GM12873 (cell line): ENCODE measurements around the gene ADAMTS9.

Experiments
- TF ChIP-seq, protein P1 (sequence below): IDR thresholded peaks from 2 replicates; pipeline ENCODE4 v1.5.1; 2012; ENCODE audit warnings: low read depth, mild to moderate bottlenecking, moderate library complexity, low read length, control low read depth; ENCODE audit not compliant: insufficient read depth; ENCODE audit errors: missing control alignments

ADAMTS9 gene

DNA sequence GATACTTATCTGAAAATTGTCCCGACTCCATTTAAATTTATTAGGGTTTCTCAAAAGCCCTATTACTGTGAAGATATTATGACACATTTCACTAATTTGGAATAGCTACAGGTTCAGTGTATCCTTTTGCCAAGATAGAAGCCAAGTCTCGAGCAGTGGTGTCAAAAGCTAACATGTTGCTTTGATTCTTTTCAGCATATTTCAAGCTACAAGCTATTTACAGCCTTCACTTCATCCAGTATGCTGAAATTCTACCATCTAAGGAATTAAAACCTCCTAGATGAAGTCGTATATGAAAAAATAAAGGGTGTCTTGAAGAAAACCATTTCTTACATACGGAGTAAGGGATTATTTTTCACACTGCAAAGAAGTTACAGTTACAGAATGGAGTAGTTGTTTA is 31.2 kb upstream of the ADAMTS9 start:
- TF ChIP-seq, protein P1, sequence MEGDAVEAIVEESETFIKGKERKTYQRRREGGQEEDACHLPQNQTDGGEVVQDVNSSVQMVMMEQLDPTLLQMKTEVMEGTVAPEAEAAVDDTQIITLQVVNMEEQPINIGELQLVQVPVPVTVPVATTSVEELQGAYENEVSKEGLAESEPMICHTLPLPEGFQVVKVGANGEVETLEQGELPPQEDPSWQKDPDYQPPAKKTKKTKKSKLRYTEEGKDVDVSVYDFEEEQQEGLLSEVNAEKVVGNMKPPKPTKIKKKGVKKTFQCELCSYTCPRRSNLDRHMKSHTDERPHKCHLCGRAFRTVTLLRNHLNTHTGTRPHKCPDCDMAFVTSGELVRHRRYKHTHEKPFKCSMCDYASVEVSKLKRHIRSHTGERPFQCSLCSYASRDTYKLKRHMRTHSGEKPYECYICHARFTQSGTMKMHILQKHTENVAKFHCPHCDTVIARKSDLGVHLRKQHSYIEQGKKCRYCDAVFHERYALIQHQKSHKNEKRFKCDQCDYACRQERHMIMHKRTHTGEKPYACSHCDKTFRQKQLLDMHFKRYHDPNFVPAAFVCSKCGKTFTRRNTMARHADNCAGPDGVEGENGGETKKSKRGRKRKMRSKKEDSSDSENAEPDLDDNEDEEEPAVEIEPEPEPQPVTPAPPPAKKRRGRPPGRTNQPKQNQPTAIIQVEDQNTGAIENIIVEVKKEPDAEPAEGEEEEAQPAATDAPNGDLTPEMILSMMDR, result no peak

DNA sequence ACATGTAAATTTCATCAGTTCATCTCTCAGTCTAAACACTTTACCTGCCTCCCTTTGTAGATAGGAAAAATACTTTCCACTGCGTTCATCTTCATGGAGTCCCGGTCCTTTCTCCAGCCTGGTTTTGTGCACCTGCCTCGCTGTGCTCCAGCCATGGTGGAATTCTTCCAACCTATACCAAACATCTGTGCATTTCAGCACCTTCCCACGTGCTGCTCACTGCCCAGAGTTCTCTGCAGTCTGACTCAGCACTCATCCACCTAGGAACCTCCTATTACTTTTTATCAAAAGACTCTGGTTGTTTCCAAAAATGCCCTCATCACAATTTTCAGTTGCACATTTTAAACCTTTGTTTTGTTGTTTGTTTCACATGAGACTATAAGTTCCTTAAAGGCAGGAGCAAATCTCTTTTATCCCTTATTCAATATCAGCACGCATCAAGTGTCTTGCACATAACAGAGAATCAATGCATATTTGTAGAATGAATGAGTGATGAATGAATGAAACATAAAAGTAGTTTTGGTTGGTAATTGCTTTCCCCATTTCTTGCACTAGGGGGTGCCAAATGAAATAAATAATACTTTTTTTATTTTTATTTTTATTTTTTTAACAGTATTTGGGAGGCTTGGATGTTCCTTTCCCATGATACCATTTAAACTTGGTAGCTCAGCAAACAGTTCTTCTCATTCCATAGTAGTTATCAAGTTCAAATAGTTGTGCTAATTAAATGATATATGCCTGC is 30.2 kb upstream of the ADAMTS9 start:
- TF ChIP-seq, protein P1, result peak; percentile 11

DNA sequence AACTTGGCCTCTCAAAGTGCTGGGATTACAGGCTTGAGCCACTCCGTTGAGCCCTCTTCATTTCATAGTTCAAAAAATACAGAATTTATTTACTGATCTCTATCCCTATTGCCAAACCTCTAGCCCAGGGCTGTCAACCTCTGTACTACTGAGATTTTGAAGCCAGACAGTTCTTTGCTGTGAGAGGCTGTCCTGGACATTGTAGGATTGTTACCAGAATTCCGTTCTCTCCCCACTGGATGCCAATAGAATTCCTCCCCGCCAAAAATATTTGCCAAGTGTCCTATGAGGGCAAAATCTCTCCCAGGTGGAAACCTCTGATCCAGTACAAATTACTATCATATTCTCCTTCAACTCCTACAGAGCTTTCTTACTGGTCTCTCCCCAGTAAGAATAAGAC is 29.6 kb upstream of the ADAMTS9 start:
- TF ChIP-seq, protein P1, result no peak

DNA sequence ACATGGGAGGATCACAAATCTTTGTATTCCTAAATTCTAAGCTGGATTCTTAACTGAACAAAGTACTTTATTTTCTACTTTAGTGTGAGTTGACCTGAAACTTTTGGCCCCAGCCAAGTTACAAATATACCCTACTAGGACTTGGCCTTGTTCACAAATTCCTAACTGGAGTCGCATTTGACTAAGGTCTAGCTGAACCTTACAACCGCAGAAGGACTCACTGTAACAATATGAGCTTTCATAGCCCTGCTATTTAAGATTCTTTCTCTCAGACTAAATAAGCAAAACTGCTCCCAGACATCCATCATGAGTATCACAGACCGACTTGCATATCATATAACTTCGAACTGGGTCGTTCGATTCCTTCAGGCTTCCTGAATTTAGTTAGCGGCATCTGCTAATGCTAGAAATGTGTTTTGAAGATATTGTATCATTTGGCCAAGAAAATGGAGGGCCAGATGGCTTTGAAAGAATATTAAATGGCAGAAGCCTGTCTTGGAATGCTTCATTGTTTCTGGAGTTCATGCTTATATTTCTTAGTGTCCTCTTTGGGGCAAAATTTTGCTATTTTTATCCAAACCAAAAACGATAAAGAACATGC is 28.4 kb upstream of the ADAMTS9 start:
- TF ChIP-seq, protein P1, result no peak

DNA sequence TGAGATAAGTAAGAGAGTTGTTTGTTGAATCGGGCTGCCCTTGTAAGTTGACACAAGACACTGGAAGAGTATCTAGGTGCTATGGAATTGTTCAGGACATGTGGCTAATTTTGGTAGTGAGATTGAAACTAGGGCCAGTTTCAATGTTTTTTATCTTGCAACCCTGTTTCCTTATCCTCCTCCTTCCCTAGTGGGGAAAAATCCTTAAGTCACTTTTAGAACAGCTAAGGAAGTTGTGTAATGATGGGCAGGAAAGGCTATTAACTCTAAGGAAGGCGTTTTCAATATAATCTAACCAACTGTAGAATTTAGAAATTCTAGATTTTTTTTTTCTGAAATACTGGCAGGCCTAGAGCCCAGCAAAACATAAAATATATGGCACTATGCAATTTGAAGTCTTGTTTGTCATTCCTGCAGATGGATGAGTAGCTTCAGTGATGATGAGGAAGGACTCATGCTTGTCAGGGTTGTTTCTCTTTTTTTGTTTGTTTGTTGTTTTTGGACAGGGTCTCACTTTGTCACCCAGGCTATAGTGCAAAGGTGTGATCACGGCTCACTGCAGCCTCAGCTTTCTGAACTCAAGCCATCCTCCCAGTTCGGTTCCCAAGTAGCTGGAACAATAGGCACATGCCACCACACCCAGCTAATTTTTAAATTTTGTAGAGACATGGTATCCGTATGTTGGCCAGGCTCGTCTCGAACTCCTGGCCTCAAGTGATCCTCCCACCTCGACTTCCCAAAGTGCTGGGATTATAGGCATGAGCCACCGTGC is 27.6 kb upstream of the ADAMTS9 start:
- TF ChIP-seq, protein P1, result no peak

DNA sequence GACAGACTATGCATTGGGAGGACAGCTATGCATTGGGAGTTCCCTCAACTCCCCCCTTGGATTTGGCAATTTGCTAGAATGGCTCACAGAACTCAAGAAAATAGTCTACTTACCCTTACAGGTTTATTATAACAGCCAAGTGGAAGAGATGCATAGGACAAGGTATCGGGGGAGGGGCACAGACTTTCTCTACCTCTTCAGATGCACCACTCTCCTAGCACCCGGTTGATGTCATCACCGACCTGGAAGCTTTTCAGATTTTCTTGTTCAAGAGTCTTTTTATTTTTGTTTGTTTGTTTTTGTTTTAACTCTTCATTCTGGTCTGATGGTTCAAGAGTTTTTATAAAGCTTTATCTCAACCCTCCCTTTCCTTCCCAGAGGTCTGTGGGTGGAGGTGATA is 20.7 kb upstream of the ADAMTS9 start:
- TF ChIP-seq, protein P1, result no peak

DNA sequence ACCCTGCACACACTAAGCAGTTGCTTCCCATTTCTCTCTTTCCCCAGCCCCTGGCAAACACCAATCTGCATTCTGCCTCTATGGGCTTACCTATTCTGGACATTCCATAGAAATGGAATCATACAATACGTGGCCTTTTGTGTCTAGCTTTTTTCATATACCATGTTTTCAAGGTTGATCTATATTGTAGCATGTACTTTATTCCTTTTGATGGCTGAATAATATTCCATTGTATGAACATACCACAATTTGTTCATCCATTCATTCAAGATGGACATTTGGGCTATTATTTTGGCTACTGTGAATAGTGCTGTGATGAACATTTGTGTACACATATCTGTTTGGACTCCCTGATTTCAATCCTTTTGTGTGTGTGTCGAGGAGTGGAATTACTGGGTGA is 18.1 kb upstream of the ADAMTS9 start:
- TF ChIP-seq, protein P1, result no peak
